OCI-LY3 (cell line): ENCODE results near the gene FBXL19.

Source experiments
- H2AFZ ChIP-seq: fragments of 200-600, 300-600 bp; shearing (Covaris generic); 2 replicates; pipeline ENCODE4 v1.6.0; 2014; ENCODE audit warnings: antibody characterized with exemption, low read depth, low read length
- H3K27ac ChIP-seq: fragments of 200-600, 300-600 bp; sonication (generic); 2 replicates; pipeline ENCODE4 v1.5.1; 2014; ENCODE audit warnings: mild to moderate bottlenecking, low read length, moderate library complexity, mixed read lengths
- H3K27me3 ChIP-seq: fragments of 200-600, 300-600 bp; sonication (generic); 2 replicates; pipeline ENCODE4 v1.6.1; 2014; ENCODE audit warnings: low read depth, low read length, mixed read lengths
- H3K36me3 ChIP-seq: fragments of 200-600, 300-600 bp; sonication (generic); replicated peaks from 2 replicates; pipeline ENCODE3; 2014; ENCODE audit warnings: low read depth, low read length, mixed read lengths
- H3K4me1 ChIP-seq: fragments of 300-600, 200-600 bp; sonication (generic); 2 replicates; pipeline ENCODE4 v1.6.1; 2014; ENCODE audit warnings: low read length, mixed read lengths
- H3K4me2 ChIP-seq: fragments of 200-600, 300-600 bp; sonication (generic); 2 replicates; pipeline ENCODE4 v1.6.1; 2014; ENCODE audit warnings: low read length, mixed read lengths
- H3K4me3 ChIP-seq: fragments of 300-600, 200-600 bp; sonication (generic); 2 replicates; pipeline ENCODE4 v1.5.1; 2014; ENCODE audit warnings: antibody characterized with exemption, mild to moderate bottlenecking, low read length, moderate library complexity
- H3K79me2 ChIP-seq: fragments of 300-600, 200-600 bp; shearing (Covaris generic); 2 replicates; pipeline ENCODE4 v1.6.1; 2014; ENCODE audit warnings: mild to moderate bottlenecking, low read length, mixed read lengths
- H3K9ac ChIP-seq: fragments of 300-600, 200-600 bp; shearing (Covaris generic); 2 replicates; pipeline ENCODE4 v1.6.0; 2014; ENCODE audit warnings: mild to moderate bottlenecking, low read length, moderate library complexity
- H3K9me3 ChIP-seq: fragments of 200-600, 300-600 bp; shearing (Covaris generic); 2 replicates; pipeline ENCODE4 v1.6.1; 2014; ENCODE audit warnings: low read length, mixed read lengths; ENCODE audit not compliant: insufficient read depth
- H4K20me1 ChIP-seq: fragments of 200-600, 300-600 bp; sonication (generic); 2 replicates; pipeline ENCODE4 v1.6.1; 2016; ENCODE audit warnings: low read length, mixed read lengths; ENCODE audit not compliant: insufficient read depth
- CTCF ChIP-seq: fragments of 200-600, 300-600 bp; sonication (generic); IDR thresholded peaks from 2 replicates; pipeline ENCODE4 v1.5.1; 2014; ENCODE audit warnings: antibody characterized with exemption, low read length, low read depth
- EZH2phosphoT487 ChIP-seq: fragments of 200-600 bp; shearing (Covaris generic); IDR thresholded peaks from 2 replicates; pipeline ENCODE4 v1.6.1; 2018; ENCODE audit warnings: antibody characterized with exemption, mixed run types, low read depth

FBXL19 gene

GRCh38 chr16:30925995-30926811 lies 2.8 kb downstream of the FBXL19 start:
- Histone ChIP-seq H3K9ac (no peak overlapping the region), H2AFZ (no peak overlapping the region), H4K20me1 (no peaks in the 10 kb centered on the region), H3K4me2 (no peak overlapping the region), H3K4me3 (no peak overlapping the region), H3K36me3 (no peaks in the 10 kb centered on the region), H3K79me2 (no peaks in the 10 kb centered on the region), H3K9me3 (no peaks in the 10 kb centered on the region), H3K27ac (no peak overlapping the region), H3K27me3 (no peaks in the 10 kb centered on the region), H3K4me1 (peaks cover 7% of the 10 kb centered on the region)
- TF ChIP-seq EZH2phosphoT487: no peak
- no peak for TF ChIP-seq CTCF

GRCh38 chr16:30926937-30927788 lies 3.8 kb downstream of the FBXL19 start:
- Histone ChIP-seq H3K36me3 (peaks cover 3% of the 10 kb centered on the region), H3K79me2 (no peaks in the 10 kb centered on the region), H3K9me3 (no peaks in the 10 kb centered on the region), H3K4me1 (peaks cover 4% of the 10 kb centered on the region), H2AFZ (no peak overlapping the region), H3K27ac (no peak overlapping the region), H3K4me2 (no peak overlapping the region), H3K27me3 (no peaks in the 10 kb centered on the region), H3K4me3 (no peak overlapping the region), H4K20me1 (no peaks in the 10 kb centered on the region), H3K9ac (no peak overlapping the region)
- no peak for TF ChIP-seq EZH2phosphoT487
- TF ChIP-seq CTCF: no peak

GRCh38 chr16:30927789-30928378 lies 4.5 kb downstream of the FBXL19 start:
- Histone ChIP-seq H2AFZ (no peak overlapping the region), H3K9me3 (no peaks in the 10 kb centered on the region), H3K4me2 (no peak overlapping the region), H3K27ac (no peak overlapping the region), H4K20me1 (no peaks in the 10 kb centered on the region), H3K4me1 (peaks cover 4% of the 10 kb centered on the region), H3K36me3 (peaks cover 3% of the 10 kb centered on the region), H3K9ac (no peak overlapping the region), H3K4me3 (no peak overlapping the region), H3K27me3 (no peaks in the 10 kb centered on the region), H3K79me2 (no peaks in the 10 kb centered on the region)
- TF ChIP-seq CTCF: no peak
- TF ChIP-seq EZH2phosphoT487: no peak

GRCh38 chr16:30928390-30928789 lies 5.0 kb downstream of the FBXL19 start:
- Histone ChIP-seq H3K79me2 (no peaks in the 10 kb centered on the region), H3K9me3 (no peaks in the 10 kb centered on the region), H3K27me3 (no peaks in the 10 kb centered on the region), H3K27ac (no peak overlapping the region), H3K4me3 (no peak overlapping the region), H4K20me1 (no peaks in the 10 kb centered on the region), H3K4me2 (no peak overlapping the region), H3K36me3 (peaks cover 3% of the 10 kb centered on the region), H3K9ac (no peak overlapping the region), H2AFZ (no peak overlapping the region), H3K4me1 (peaks cover 4% of the 10 kb centered on the region)
- no peak for TF ChIP-seq EZH2phosphoT487
- TF ChIP-seq CTCF: no peak
